T1000 (cell line): ENCODE data around the gene CCDC102A.
A peak's percentile ranks its signal among the peaks of the same experiment; 100 is the strongest.

Experiments used
- DNase-seq: peaks from one replicate; lab custom pipeline; 2025; ENCODE audit warnings: mixed read lengths; lab: John Stamatoyannopoulos, UW

The CCDC102A gene

GRCh38 chr16:57537194-57537505 is 779 bp upstream of the CCDC102A start:
- no peak for DNase-seq

- DNase-seq: peak; percentile 78
These were observed 578 bp downstream of the CCDC102A start for GRCh38 chr16:57535680-57536305.

GRCh38 chr16:57534881-57535658 is 1.3 kb downstream of the CCDC102A start:
- no peak for DNase-seq

GRCh38 chr16:57534337-57534880 is 2.0 kb downstream of the CCDC102A start:
- no peak for DNase-seq

GRCh38 chr16:57533431-57534336 is 2.7 kb downstream of the CCDC102A start:
- no peak for DNase-seq

GRCh38 chr16:57532266-57532625 is 4.1 kb downstream of the CCDC102A start:
- no peak for DNase-seq

GRCh38 chr16:57531635-57532265 is 4.6 kb downstream of the CCDC102A start:
- no peak for DNase-seq

GRCh38 chr16:57531253-57531575 is 5.2 kb downstream of the CCDC102A start:
- no peak for DNase-seq

GRCh38 chr16:57530522-57531252 is 5.7 kb downstream of the CCDC102A start:
- DNase-seq: no peak

- DNase-seq: no peak
These were observed 6.3 kb downstream of the CCDC102A start for GRCh38 chr16:57530104-57530521.

GRCh38 chr16:57529391-57530103 is 6.8 kb downstream of the CCDC102A start:
- no peak for DNase-seq

- no peak for DNase-seq
These were observed 7.6 kb downstream of the CCDC102A start for GRCh38 chr16:57528499-57529390.

- DNase-seq: no peak
These were observed 8.6 kb downstream of the CCDC102A start for GRCh38 chr16:57527610-57528360.

- no peak for DNase-seq
These were observed 9.3 kb downstream of the CCDC102A start for GRCh38 chr16:57527027-57527426.

- no peak for DNase-seq
These were observed 9.9 kb downstream of the CCDC102A start for GRCh38 chr16:57526498-57526897.

- DNase-seq: no peak
These were observed 10.6 kb downstream of the CCDC102A start for GRCh38 chr16:57525761-57526160.

- DNase-seq: no peak
These were observed 13.4 kb downstream of the CCDC102A start for GRCh38 chr16:57522960-57523359.

- peak; percentile 25 for DNase-seq
These were observed 16.5 kb downstream of the CCDC102A start for GRCh38 chr16:57519796-57520360.

- DNase-seq: no peak
These were observed 17.4 kb downstream of the CCDC102A start for GRCh38 chr16:57518922-57519321.
